ENCODE measurements around the gene SPATA12.
A peak's percentile ranks its signal among the peaks of the same experiment; 100 is the strongest.

Gene SPATA12

GRCh38 chr3:57100046-57100695, 39.7 kb downstream of the SPATA12 start:
- peak; percentile 67 for TF ChIP-seq CTCF (IDR thresholded peaks at IDR 0.05)
- Histone ChIP-seq H3K36me3 (no peaks in the 10 kb centered on the region), H3K27ac (no peak overlapping the region), H3K4me3 (ENCODE audit: low read depth in 1 of 2, low read length in 1 of 2) (no peak overlapping the region), H3K4me1 (ENCODE audit: control insufficient read depth in 1 of 2, insufficient read depth in 1 of 2, low read depth in 1 of 2, low read length in 1 of 2) (peaks cover 7 to 11% of the 10 kb centered on the region in 2 experiments), H3K27me3 (no peaks in the 10 kb centered on the region), H3K9me3 (no peaks in the 10 kb centered on the region)

GRCh38 chr3:57105585-57105984, 45.1 kb downstream of the SPATA12 start:
- TF ChIP-seq CTCF (IDR thresholded peaks at IDR 0.05), result no peak
- no peak overlapping the region for H3K4me3 ChIP-seq (ENCODE audit: low read depth in 1 of 2, low read length in 1 of 2)
- H3K27me3 ChIP-seq, result no peaks in the 10 kb centered on the region
- no peak overlapping the region for H3K27ac ChIP-seq
- no peaks in the 10 kb centered on the region for H3K36me3 ChIP-seq
- H3K9me3 ChIP-seq, result no peaks in the 10 kb centered on the region
- H3K4me1 ChIP-seq (ENCODE audit: control insufficient read depth in 1 of 2, insufficient read depth in 1 of 2, low read depth in 1 of 2, low read length in 1 of 2), result peaks cover 3 to 4% of the 10 kb centered on the region in 2 experiments

GRCh38 chr3:57108684-57109083, 48.2 kb downstream of the SPATA12 start:
- TF ChIP-seq CTCF (IDR thresholded peaks at IDR 0.05), result no peak

GRCh38 chr3:57109437-57110199, 49.2 kb downstream of the SPATA12 start:
- no peaks in the 10 kb centered on the region for H3K9me3 ChIP-seq
- TF ChIP-seq CTCF (IDR thresholded peaks at IDR 0.05), result no peak
- H3K27me3 ChIP-seq, result no peaks in the 10 kb centered on the region
- no peaks in the 10 kb centered on the region for H3K4me1 ChIP-seq (ENCODE audit: control insufficient read depth in 1 of 2, insufficient read depth in 1 of 2, low read depth in 1 of 2, low read length in 1 of 2)
- no peak overlapping the region for H3K4me3 ChIP-seq (ENCODE audit: low read depth in 1 of 2, low read length in 1 of 2)
- no peaks in the 10 kb centered on the region for H3K36me3 ChIP-seq
- H3K27ac ChIP-seq, result no peak overlapping the region

More at GRCh38 chr3:57108684-57109083, 48.2 kb downstream of the SPATA12 start:
- Histone ChIP-seq H3K36me3 (no peaks in the 10 kb centered on the region), H3K9me3 (no peaks in the 10 kb centered on the region), H3K4me1 (ENCODE audit: control insufficient read depth in 1 of 2, insufficient read depth in 1 of 2, low read depth in 1 of 2, low read length in 1 of 2) (no peaks in the 10 kb centered on the region), H3K4me3 (ENCODE audit: low read depth in 1 of 2, low read length in 1 of 2) (no peak overlapping the region), H3K27ac (no peak overlapping the region), H3K27me3 (no peaks in the 10 kb centered on the region)

- H3K36me3 ChIP-seq, result no peaks in the 10 kb centered on the region
- H3K4me3 ChIP-seq (ENCODE audit: low read depth in 1 of 2, low read length in 1 of 2), result no peak overlapping the region
- H3K27me3 ChIP-seq, result no peaks in the 10 kb centered on the region
- TF ChIP-seq CTCF (IDR thresholded peaks at IDR 0.05), result no peak
- H3K4me1 ChIP-seq (ENCODE audit: control insufficient read depth in 1 of 2, insufficient read depth in 1 of 2, low read depth in 1 of 2, low read length in 1 of 2), result no peaks in the 10 kb centered on the region
- H3K9me3 ChIP-seq, result no peaks in the 10 kb centered on the region
- no peak overlapping the region for H3K27ac ChIP-seq
Observed at GRCh38 chr3:57110214-57110613, 49.8 kb downstream of the SPATA12 start.

Measured in neutrophil (primary cell).